NB4 (cell line): ENCODE data around the gene MRPL23.

ENCODE experiments used
- CTCF ChIP-seq: IDR thresholded peaks from one replicate; pipeline ENCODE4 v1.5.1; 2012; ENCODE audit warnings: low read depth, low read length
- MAX ChIP-seq: IDR thresholded peaks from 2 replicates; pipeline ENCODE4 v1.6.1; 2011; ENCODE audit warnings: low read depth, low read length
- MYC ChIP-seq: IDR thresholded peaks from 2 replicates; pipeline ENCODE4 v1.6.1; 2011; ENCODE audit warnings: low read depth, low read length
- POLR2A ChIP-seq: IDR thresholded peaks from 2 replicates; pipeline ENCODE4 v1.6.1; 2011; ENCODE audit warnings: mild to moderate bottlenecking; ENCODE audit not compliant: insufficient read length; ENCODE audit errors: extremely low read depth

- no peak for TF ChIP-seq CTCF
- no peak for TF ChIP-seq POLR2A
- TF ChIP-seq MAX = no peak
- no peak for TF ChIP-seq MYC
Measured at GRCh38 chr11:1949302-1949701, 2.2 kb downstream of the MRPL23 start.
